Measurements from ENCODE around the gene APOL2.
"Not testable (repeated sequence)": the region's sequence is repeated elsewhere in the genome, so short reads cannot be mapped to it uniquely, and the experiment has no call there.

APOL2 gene

DNA sequence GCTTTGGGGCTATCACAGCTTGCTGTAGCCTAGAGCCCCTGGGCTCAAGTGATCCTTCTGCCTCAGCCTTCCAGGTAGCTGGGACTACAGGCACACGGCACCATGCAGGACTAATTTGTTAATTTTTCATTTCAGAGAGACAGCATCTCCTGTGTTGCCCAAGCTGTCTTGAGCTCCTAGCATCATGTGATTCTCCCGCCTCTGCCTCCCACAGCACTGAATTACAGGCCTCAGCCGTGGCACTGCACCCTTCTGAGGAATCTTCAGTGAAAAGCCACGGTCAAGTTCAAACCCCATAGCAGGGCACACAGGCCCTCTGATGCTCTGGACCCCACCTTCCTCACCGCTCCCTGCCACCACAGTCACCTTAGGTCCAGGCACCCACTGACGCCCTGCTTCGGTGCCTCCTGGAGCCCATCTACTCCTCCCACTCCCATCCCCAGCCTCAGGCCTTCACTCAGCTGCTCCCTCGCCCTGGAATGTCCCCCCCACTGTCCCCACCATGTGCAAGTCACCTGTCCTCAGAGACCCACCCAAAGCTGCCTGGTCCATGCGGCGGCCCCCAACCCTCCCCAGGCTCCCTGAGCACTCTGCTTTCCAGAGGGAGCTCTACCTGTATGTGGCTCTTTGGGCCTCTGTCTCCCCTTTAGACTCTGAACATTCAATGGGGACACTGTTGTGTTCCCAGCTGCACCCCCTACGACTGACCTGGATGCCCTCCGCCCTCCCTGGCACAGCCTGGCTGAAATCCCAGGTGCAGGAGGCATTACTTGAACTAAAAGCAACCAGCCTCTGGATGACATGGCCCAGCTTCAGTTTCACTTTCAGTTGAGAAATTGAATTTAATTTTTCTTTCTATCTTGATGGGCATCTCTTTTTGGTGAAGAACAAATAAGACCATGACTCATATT, 1.6 kb downstream of the APOL2 start:
- Mint-ChIP-seq H3K36me3 (peaks cover 65% of the 10 kb centered on the region), H3K27ac (peak overlapping the region; percentile 99), H3K4me1 (peaks cover 68% of the 10 kb centered on the region), H3K4me3 (peak overlapping the region; percentile 97), H3K9me3 (no peaks in the 10 kb centered on the region)
- ATAC-seq (no peak), DNase-seq (ENCODE audit: low spot score in 2 of 2) (no peak)

- Mint-ChIP-seq H3K4me3 (peak overlapping the region; percentile 97), H3K36me3 (peaks cover 76% of the 10 kb centered on the region), H3K27ac (peak overlapping the region; percentile 99), H3K9me3 (no peaks in the 10 kb centered on the region), H3K4me1 (peaks cover 77% of the 10 kb centered on the region)
- ATAC-seq = no peak
- DNase-seq (ENCODE audit: low spot score in 2 of 2) = no peak
Observed at GRCh38 chr22:36236388-36237319, 2.7 kb downstream of the APOL2 start.

GRCh38 chr22:36235585-36235984, 3.7 kb downstream of the APOL2 start:
- Mint-ChIP-seq H3K9me3 (no peaks in the 10 kb centered on the region), H3K27ac (peak overlapping the region; percentile 99), H3K36me3 (peaks cover 87% of the 10 kb centered on the region), H3K4me3 (peak overlapping the region; percentile 97), H3K4me1 (peaks cover 77% of the 10 kb centered on the region)
- no peak for DNase-seq (ENCODE audit: low spot score in 2 of 2)
- no peak for ATAC-seq

GRCh38 chr22:36234919-36235318, 4.4 kb downstream of the APOL2 start:
- Mint-ChIP-seq H3K4me3 (peak overlapping the region; percentile 97), H3K9me3 (no peaks in the 10 kb centered on the region), H3K27ac (peak overlapping the region; percentile 99), H3K36me3 (peaks cover 90% of the 10 kb centered on the region), H3K4me1 (peaks cover 74% of the 10 kb centered on the region)
- ATAC-seq (no peak), DNase-seq (ENCODE audit: low spot score in 2 of 2) (no peak)

DNA sequence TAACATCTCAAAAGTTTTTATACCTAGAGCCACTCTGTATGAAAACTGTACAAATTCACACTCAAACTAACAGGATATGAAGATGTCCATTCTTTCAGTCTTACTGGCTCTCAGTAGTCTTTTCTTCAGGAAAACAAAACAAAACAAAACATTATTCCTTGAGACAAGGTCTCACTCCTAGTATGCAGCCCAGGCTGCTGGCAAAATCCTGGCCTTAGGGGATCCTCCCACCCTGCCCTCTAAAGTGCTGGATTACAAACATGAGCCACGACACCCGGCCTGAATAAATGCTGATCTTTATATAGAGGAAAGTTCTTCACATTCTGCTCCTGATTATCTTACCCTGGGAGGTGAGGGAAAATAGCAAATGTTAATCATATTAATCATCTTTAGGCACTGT, 5.1 kb downstream of the APOL2 start:
- Mint-ChIP-seq H3K36me3 (peaks cover 92% of the 10 kb centered on the region), H3K4me3 (peak overlapping the region; percentile 97), H3K9me3 (no peaks in the 10 kb centered on the region), H3K27ac (peak overlapping the region; percentile 99), H3K4me1 (peaks cover 67% of the 10 kb centered on the region)
- ATAC-seq = no peak
- DNase-seq (ENCODE audit: low spot score in 2 of 2) = no peak

DNA sequence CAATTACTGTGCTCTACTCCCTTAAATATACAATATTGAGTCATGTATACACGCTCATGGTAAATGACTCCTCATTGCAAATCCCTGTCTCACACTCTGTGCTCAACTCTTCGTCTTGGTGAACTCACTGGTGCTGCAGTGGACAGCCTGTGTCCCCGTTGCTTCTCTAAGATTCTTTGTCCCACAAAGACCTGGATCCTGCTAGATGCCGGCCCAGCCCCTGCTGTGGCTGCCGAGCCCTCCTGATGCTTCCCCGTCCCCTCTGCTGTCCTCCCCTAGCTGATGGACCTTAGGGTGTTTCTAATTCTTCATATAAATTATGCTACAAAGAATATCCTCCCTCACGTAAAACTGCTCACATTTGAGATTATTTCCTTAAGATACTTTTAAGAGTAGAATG, 5.5 kb downstream of the APOL2 start:
- Mint-ChIP-seq H3K4me1 (peaks cover 65% of the 10 kb centered on the region), H3K9me3 (no peaks in the 10 kb centered on the region), H3K36me3 (peaks cover 96% of the 10 kb centered on the region), H3K4me3 (no peak overlapping the region), H3K27ac (peak overlapping the region; percentile 99)
- ATAC-seq (no peak), DNase-seq (ENCODE audit: low spot score in 2 of 2) (no peak)

DNA sequence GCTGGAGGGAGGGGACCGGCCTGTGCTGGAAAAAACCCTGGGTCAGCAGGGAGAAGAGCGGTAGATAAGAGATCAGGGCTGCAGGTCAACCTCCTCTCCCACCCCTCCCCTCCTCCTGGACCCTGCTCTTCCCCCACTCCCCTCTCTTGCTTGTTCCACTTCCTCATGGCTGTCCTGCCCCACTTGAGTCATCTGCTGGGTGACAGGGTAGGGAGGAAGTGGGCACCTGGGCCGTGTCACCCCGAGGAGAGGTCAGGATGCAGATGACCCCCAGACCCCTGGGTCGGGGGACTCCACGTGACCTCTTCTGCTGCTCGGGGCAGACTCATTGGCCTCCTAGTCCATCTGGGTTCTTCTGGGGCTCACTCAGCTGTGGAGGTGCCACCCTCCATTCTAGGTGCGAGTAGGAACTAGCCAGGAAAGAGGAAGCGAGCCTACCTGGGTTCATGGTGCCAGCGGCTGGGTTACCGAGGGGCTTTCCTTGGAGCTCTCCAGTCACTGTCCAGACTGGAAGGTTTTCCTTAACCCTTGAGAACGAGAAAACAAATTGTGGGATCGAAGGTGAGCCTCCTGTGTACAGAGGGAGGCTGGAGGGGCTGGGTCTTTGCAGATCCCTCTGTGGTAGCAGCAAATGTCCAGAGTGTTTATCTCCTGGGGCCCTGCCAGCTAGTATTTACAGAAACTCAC, 6.5 kb downstream of the APOL2 start:
- H3K4me1 Mint-ChIP-seq = peaks cover 60% of the 10 kb centered on the region
- ATAC-seq = no peak
- H3K27ac Mint-ChIP-seq = peak overlapping the region; percentile 99

GRCh38 chr22:36231051-36231450, 8.3 kb downstream of the APOL2 start:
- DNase-seq (ENCODE audit: low spot score in 2 of 2); H3K4me3 Mint-ChIP-seq; ATAC-seq; H3K9me3 Mint-ChIP-seq: not testable (repeated sequence)
- Mint-ChIP-seq H3K4me1 (peaks cover 52% of the 10 kb centered on the region), H3K27ac (peak overlapping the region; percentile 99), H3K36me3 (peaks cover 100% of the 10 kb centered on the region)

More for the DNA sequence above, 6.5 kb downstream of the APOL2 start:
- no peak for DNase-seq (ENCODE audit: low spot score in 2 of 2)
- Mint-ChIP-seq H3K36me3 (peaks cover 100% of the 10 kb centered on the region), H3K9me3 (no peaks in the 10 kb centered on the region), H3K4me3 (no peak overlapping the region)

DNA sequence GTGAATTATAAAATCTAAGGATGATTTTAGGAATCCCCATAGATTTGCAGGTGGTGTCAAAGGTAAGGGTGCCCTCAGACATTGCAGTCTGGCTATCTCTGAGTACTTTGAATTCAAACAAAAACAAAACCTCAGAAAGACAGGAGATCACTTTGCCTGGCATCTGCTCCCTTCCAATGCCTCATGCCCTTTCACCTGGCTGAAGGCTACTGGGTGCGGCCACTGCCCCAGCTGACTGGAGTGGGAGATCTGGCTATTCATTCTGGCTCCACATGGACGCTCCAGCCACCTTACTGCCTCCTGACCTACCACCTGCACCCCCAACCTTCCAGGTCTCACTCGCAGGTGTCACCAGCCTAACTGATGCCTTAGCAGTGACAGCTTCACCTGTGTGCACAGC, 9.7 kb downstream of the APOL2 start:
- H3K9me3 Mint-ChIP-seq; DNase-seq (ENCODE audit: low spot score in 2 of 2); ATAC-seq; H3K4me3 Mint-ChIP-seq: not testable (repeated sequence)
- peak overlapping the region; percentile 99 for H3K27ac Mint-ChIP-seq
- peaks cover 98% of the 10 kb centered on the region for H3K36me3 Mint-ChIP-seq
- peaks cover 38% of the 10 kb centered on the region for H3K4me1 Mint-ChIP-seq

GRCh38 chr22:36228944-36229343, 10.4 kb downstream of the APOL2 start:
- Mint-ChIP-seq H3K27ac (peak overlapping the region; percentile 99), H3K36me3 (peaks cover 91% of the 10 kb centered on the region), H3K4me3 (no peak overlapping the region), H3K4me1 (peaks cover 31% of the 10 kb centered on the region), H3K9me3 (no peaks in the 10 kb centered on the region)
- ATAC-seq (no peak), DNase-seq (ENCODE audit: low spot score in 2 of 2) (no peak)

DNA sequence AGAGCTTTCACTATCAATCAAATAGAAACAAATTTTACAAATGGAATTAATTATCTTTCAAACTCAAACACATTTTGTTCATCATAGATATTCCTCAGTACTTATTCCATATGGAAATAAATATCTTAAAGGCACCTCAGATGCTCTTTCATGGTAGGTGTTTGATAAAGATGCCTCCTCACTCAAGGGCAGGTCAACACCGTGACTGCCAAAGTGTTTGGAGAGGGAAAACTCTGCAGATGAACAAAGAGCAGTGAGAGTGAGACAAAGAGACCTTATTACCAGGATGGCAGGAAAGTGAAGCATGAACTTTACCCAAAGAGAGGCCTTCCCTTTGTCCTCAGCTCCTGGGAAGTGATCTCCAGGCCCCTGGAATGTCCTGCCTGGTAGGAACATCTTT, 11.0 kb downstream of the APOL2 start:
- not testable (repeated sequence) for DNase-seq (ENCODE audit: low spot score in 2 of 2); H3K9me3 Mint-ChIP-seq; H3K4me3 Mint-ChIP-seq; ATAC-seq
- Mint-ChIP-seq H3K27ac (peak overlapping the region; percentile 45), H3K4me1 (peaks cover 25% of the 10 kb centered on the region), H3K36me3 (peaks cover 86% of the 10 kb centered on the region)

DNA sequence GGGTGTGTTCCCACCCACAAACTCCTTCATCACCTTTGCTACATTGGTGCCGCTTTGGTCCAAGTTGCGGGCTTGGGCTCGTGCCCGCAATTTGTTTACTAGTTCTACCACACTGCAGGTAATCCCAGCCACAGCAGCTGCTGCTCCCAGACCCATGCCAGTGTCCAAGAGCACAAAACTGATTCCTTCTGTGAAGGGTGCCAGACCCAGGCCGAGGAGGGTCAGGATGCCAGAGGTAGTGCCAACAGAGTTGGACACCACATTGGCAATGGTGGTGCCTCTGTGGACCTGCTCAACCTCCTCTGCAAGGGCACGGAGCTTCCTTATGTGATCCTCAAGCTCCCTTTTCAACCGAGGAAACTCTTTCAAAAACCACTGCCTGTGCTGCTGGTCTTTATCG, 11.5 kb downstream of the APOL2 start:
- DNase-seq (ENCODE audit: low spot score in 2 of 2) (no peak), ATAC-seq (no peak)
- H3K36me3 Mint-ChIP-seq = peaks cover 80% of the 10 kb centered on the region
- H3K27ac Mint-ChIP-seq = peak overlapping the region; percentile 45
- H3K4me3 Mint-ChIP-seq = no peak overlapping the region
- H3K9me3 Mint-ChIP-seq = no peaks in the 10 kb centered on the region
- peaks cover 19% of the 10 kb centered on the region for H3K4me1 Mint-ChIP-seq

DNA sequence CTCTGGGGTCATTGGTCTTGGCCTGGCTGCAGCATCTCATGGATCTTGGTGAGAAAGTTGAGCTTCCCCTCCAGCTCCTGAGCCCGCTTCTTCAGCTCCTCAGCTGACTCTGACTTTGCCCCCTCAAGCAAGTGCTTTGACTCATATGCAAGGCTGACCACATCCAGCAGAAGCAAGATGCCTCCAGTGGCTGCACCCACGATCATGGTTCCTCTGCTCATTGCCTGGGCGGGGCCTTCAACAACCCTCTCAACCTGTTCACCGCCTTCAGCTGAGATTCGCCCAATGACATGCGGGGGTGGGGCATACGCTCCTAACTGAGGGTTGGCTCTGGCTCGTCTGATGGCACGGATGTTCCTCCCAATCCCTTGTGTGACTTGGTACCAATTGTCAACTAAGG, 11.9 kb downstream of the APOL2 start:
- Mint-ChIP-seq H3K36me3 (peaks cover 76% of the 10 kb centered on the region), H3K27ac (no peak overlapping the region), H3K9me3 (no peaks in the 10 kb centered on the region), H3K4me1 (peaks cover 19% of the 10 kb centered on the region), H3K4me3 (no peak overlapping the region)
- DNase-seq (ENCODE audit: low spot score in 2 of 2) (no peak), ATAC-seq (peak; percentile 71)

GRCh38 chr22:36226189-36226588, 13.1 kb downstream of the APOL2 start:
- Mint-ChIP-seq H3K4me3 (no peak overlapping the region), H3K27ac (peak overlapping the region; percentile 23), H3K9me3 (no peaks in the 10 kb centered on the region), H3K36me3 (peaks cover 64% of the 10 kb centered on the region), H3K4me1 (peaks cover 24% of the 10 kb centered on the region)
- DNase-seq (ENCODE audit: low spot score in 2 of 2) (no peak), ATAC-seq (no peak)

All from stimulated activated effector memory CD8-positive, alpha-beta T cell treated with anti-CD3 and anti-CD28 coated beads, Interleukin-12 subunit alpha, Interleukin-12 subunit beta, amount 100 ng/mL, for 72 hours (primary cell).